PC-3 (cell line): ENCODE measurements around the gene TMEM125. TPM values are rescaled to one million over a fixed set of nuclear protein-coding genes. Genes with fewer than 3 reads are reported as not detected.

ENCODE experiments used
- ATAC-seq: fragments of 200-7000 bp; cut with Tn5 transposase; 2 replicates; pipeline ENCODE4 v1.9.1; 2020; ENCODE audit warnings: mild to moderate bottlenecking, moderate library complexity
- BruUV-seq: library from RNA; stranded (reverse); fragments of 400-500 nt; replicated peaks from 2 replicates; lab custom pipeline; 2021; lab: Mats Ljungman, UMichigan
- CTCF ChIA-PET: fragments of 300-600 bp; sonication (Branson Sonifier 250); formaldehyde crosslinking; loops from one replicate; lab custom pipeline; 2022; ENCODE audit warnings: antibody characterized with exemption; lab: Charles Lee
- POLR2A ChIA-PET: fragments of 300-600 bp; sonication (Branson Sonifier 250); formaldehyde crosslinking; loops from one replicate; lab custom pipeline; 2022; ENCODE audit warnings: antibody characterized with exemption; ENCODE audit not compliant: unreplicated experiment; lab: Charles Lee
- DNase-seq: peaks from one replicate; pipeline ENCODE4 v3.0.0-alpha.2; 2015
- H2AFZ ChIP-seq: fragments of 300-600 bp; sonication (generic); 2 replicates; pipeline ENCODE4 v1.6.0; 2016; ENCODE audit warnings: antibody characterized with exemption, low read length
- H3F3A ChIP-seq: fragments of 300-600 bp; sonication (generic); one replicate; pipeline ENCODE4 v1.6.0; 2017; ENCODE audit warnings: antibody characterized with exemption, low read length, control low read depth, mild to moderate bottlenecking; ENCODE audit not compliant: unreplicated experiment
- H3K27ac ChIP-seq: fragments of 300-600 bp; sonication (generic); 2 replicates; pipeline ENCODE4 v1.5.1; 2016; ENCODE audit warnings: mild to moderate bottlenecking, low read length
- H3K27me3 ChIP-seq: fragments of 300-600 bp; sonication (generic); 2 replicates; pipeline ENCODE4 v1.6.1; 2016; ENCODE audit warnings: low read length, mixed read lengths
- H3K36me3 ChIP-seq: fragments of 300-600 bp; sonication (generic); 2 replicates; pipeline ENCODE4 v1.6.1; 2016; ENCODE audit warnings: low read depth, mixed run types, low read length, mixed read lengths
- H3K4me1 ChIP-seq: fragments of 300-600 bp; sonication (generic); 2 replicates; pipeline ENCODE4 v1.5.1; 2016; ENCODE audit warnings: low read length; ENCODE audit not compliant: insufficient read depth
- H3K4me2 ChIP-seq: fragments of 300-600 bp; sonication (generic); 2 replicates; pipeline ENCODE4 v1.6.0; 2016; ENCODE audit warnings: low read length
- H3K4me3 ChIP-seq: fragments of 300-600 bp; sonication (generic); 2 replicates; pipeline ENCODE4 v1.5.1; 2016; ENCODE audit warnings: mild to moderate bottlenecking, low read length, mixed read lengths
- H3K79me2 ChIP-seq: fragments of 300-600 bp; sonication (generic); 2 replicates; pipeline ENCODE4 v1.6.1; 2017; ENCODE audit warnings: low read length, mixed read lengths
- H3K9ac ChIP-seq: fragments of 300-600 bp; sonication (generic); 2 replicates; pipeline ENCODE4 v1.6.0; 2016; ENCODE audit warnings: mild to moderate bottlenecking, low read length
- H3K9me2 ChIP-seq: fragments of 300-600 bp; sonication (generic); replicated peaks from 2 replicates; pipeline ENCODE4 v1.6.1; 2016; ENCODE audit warnings: mixed run types, low read length, mixed read lengths
- H3K9me3 ChIP-seq: fragments of 300-600 bp; sonication (generic); 2 replicates; pipeline ENCODE4 v1.6.1; 2016; ENCODE audit warnings: low read length, mixed read lengths
- H4K20me1 ChIP-seq: fragments of 300-600 bp; sonication (generic); 2 replicates; pipeline ENCODE4 v1.6.1; 2016; ENCODE audit warnings: low read length, mixed read lengths
- CTCF ChIP-seq: fragments of 300-600 bp; sonication (generic); conservative IDR thresholded peaks from 2 replicates; pipeline ENCODE4 v1.5.1; 2017; ENCODE audit warnings: antibody characterized with exemption, low read depth, mild to moderate bottlenecking, low read length
- EZH2 ChIP-seq: fragments of 300-600 bp; sonication (generic); IDR thresholded peaks from one replicate; pipeline ENCODE4 v1.6.1; 2017; ENCODE audit warnings: antibody characterized with exemption, mild to moderate bottlenecking, low read length; ENCODE audit not compliant: unreplicated experiment
- EZH2phosphoT487 ChIP-seq: fragments of 300-600 bp; sonication (generic); IDR thresholded peaks from 2 replicates; pipeline ENCODE4 v1.6.1; 2018; ENCODE audit warnings: mild to moderate bottlenecking, antibody characterized with exemption, low read length, borderline replicate concordance
- intact Hi-C: fragments of 100-400 bp; cut with micrococcal nuclease; formaldehyde crosslinking; loops from 2 replicates; pipeline ENCODE4 v1.9.0; 2023
- total RNA-seq: library from RNA; depleted of rRNA; stranded (reverse); fragments of >200 nt; gene quantifications from 2 replicates; pipeline ENCODE4 v1.2.3, GENCODE V29; 2014

Gene TMEM125
- total RNA-seq, 1 experiment from 2014 or later = 9.8 TPM

DNA sequence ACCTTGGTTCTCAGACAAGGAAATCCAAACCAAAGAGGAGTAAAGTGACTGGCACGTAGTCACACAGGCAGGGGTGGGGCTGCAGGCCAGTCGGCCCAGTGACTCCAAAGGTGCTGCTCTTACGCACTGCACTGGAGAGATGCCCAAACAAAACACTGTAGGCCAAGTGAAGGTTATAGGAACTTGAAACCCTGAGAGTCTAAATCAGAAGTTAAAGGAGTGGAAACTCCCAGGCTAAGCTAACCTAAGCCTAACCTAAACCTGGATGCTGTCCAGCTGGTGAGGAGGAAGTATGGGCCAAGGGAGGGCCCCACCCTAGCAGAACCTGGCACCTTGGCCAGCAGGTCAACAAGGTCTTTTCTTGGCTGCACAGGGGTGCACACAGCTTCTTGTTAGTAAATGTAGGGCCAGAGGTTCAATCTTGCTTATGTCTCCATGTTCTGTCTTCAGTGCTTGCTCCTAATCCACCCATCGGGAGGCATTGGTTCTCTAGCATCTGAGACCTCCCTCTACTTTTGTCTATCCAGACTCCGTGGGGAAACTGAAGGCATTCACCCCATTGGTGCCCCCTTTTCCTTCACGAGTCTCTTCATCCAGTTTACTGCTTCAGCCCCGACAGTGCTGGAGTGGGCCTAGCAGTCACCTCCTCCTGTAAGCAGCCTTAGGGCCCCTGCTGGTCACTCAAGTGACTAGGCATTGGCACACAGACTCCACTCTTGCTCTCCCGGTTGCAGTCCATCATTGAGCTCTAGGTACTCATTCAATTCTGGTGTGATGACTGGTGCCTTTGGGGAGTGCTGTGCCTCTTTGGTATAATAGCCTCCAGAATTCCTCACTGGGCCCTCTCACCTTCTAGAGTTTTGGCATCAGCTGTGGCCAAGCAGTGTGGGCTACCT, 12.9 kb upstream of the TMEM125 start:
- DNase-seq (no peak), ATAC-seq (no peak; the same call in 1 of the 2 replicates)
- Histone ChIP-seq H3K9ac (no peak overlapping the region), H3K9me3 (0 out of 2 replicates have a peak, but pooled peaks cover 7% of the 10 kb centered on the region), H3K79me2 (no peaks in the 10 kb centered on the region), H3K4me1 (no peaks in the 10 kb centered on the region), H3K9me2 (no peaks in the 10 kb centered on the region), H3F3A (no peaks in the 10 kb centered on the region), H3K4me3 (no peak overlapping the region), H3K27ac (no peak overlapping the region), H4K20me1 (no peaks in the 10 kb centered on the region), H3K36me3 (no peaks in the 10 kb centered on the region), H3K27me3 (no peaks in the 10 kb centered on the region), H3K4me2 (no peak overlapping the region), H2AFZ (no peak overlapping the region)
- intact Hi-C loops = no loop called here
- ChIA-PET POLR2A (no interaction called here), CTCF (no interaction called here)
- no peak for TF ChIP-seq CTCF
- TF ChIP-seq EZH2phosphoT487 = no peak
- no peak for TF ChIP-seq EZH2
- BruUV-seq = no TSS peak

DNA sequence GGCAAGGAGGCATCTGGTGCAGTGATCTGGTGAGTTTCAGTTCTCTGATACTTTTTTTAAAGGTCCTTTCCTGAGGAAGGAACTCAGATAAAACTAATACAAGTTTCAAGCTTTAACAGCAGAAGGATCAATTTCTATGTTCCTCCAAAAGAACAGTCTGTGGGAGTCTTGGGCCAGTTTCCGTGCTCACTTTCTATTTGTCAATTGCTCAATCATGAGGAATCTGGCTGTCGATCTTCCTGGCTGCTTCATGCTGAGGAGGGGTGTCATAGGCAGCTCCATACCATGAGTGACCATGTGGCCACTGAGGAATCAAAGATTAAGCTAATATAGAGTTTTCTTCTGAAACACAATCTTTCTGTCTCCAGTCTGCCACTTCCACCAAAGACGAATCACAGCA, 11.4 kb upstream of the TMEM125 start:
- H3K27ac ChIP-seq = no peak overlapping the region
- H4K20me1 ChIP-seq = no peaks in the 10 kb centered on the region
- H3K9ac ChIP-seq = no peak overlapping the region
- no peak for DNase-seq
- H3K4me2 ChIP-seq = no peak overlapping the region
- no peak overlapping the region for H3K4me3 ChIP-seq
- H3K9me2 ChIP-seq = no peaks in the 10 kb centered on the region
- H3K36me3 ChIP-seq = no peaks in the 10 kb centered on the region
- no peak overlapping the region for H2AFZ ChIP-seq
- no peaks in the 10 kb centered on the region for H3K79me2 ChIP-seq
- H3F3A ChIP-seq = no peaks in the 10 kb centered on the region
- H3K9me3 ChIP-seq = peaks cover 12% of the 10 kb centered on the region
- no peaks in the 10 kb centered on the region for H3K4me1 ChIP-seq
- POLR2A ChIA-PET = no interaction called here
- intact Hi-C loops = no loop called here
- no peaks in the 10 kb centered on the region for H3K27me3 ChIP-seq
- ATAC-seq = no peak
- CTCF ChIA-PET = no interaction called here
- no TSS peak for BruUV-seq
- TF ChIP-seq CTCF (no peak), EZH2 (no peak), EZH2phosphoT487 (no peak)

GRCh38 chr1:43265431-43265830, 4.4 kb upstream of the TMEM125 start:
- Histone ChIP-seq H3F3A (no peaks in the 10 kb centered on the region), H3K4me1 (peaks cover 6% of the 10 kb centered on the region), H3K9me2 (no peaks in the 10 kb centered on the region), H3K79me2 (no peaks in the 10 kb centered on the region), H3K36me3 (peaks cover 2% of the 10 kb centered on the region; the same call in 1 of the 2 replicates), H3K9me3 (peaks cover 13% of the 10 kb centered on the region), H3K4me2 (no peak overlapping the region), H4K20me1 (no peaks in the 10 kb centered on the region), H3K9ac (no peak overlapping the region), H3K4me3 (no peak overlapping the region), H3K27ac (no peak overlapping the region), H2AFZ (no peak overlapping the region), H3K27me3 (no peaks in the 10 kb centered on the region)
- ChIA-PET POLR2A (no interaction called here), CTCF (no interaction called here)
- DNase-seq (no peak), ATAC-seq (no peak)
- intact Hi-C loops = no loop called here
- BruUV-seq = no TSS peak
- TF ChIP-seq EZH2 = no peak
- TF ChIP-seq CTCF = no peak
- TF ChIP-seq EZH2phosphoT487 = no peak
